Mucosa of rectum (tissue), 2 donors: ENCODE data around the gene RHEB.

ENCODE experiments used
- H3K27ac ChIP-seq, 2 donors: one replicate each; pipeline ENCODE4 v1.7.0; 2013; ENCODE audit warnings: inconsistent platforms in 2 of 2, low read depth in 2 of 2, low read length in 2 of 2
- H3K27me3 ChIP-seq, 2 donors: one replicate each; pipeline ENCODE4 v1.7.0; 2013; ENCODE audit warnings: low read length in 2 of 2; ENCODE audit not compliant: control insufficient read depth in 2 of 2, insufficient read depth in 2 of 2
- H3K36me3 ChIP-seq, 2 donors: one replicate each; pipeline ENCODE4 v1.7.0; 2013; ENCODE audit warnings: low read length in 2 of 2; ENCODE audit not compliant: control insufficient read depth in 2 of 2, insufficient read depth in 2 of 2
- H3K4me1 ChIP-seq, 2 donors: one replicate each; pipeline ENCODE4 v1.7.0; 2013; ENCODE audit warnings: low read length in 2 of 2, mild to moderate bottlenecking in 1 of 2; ENCODE audit not compliant: control insufficient read depth in 2 of 2, insufficient read depth in 2 of 2
- H3K4me3 ChIP-seq, 2 donors: one replicate each; pipeline ENCODE4 v1.7.0; 2013; ENCODE audit warnings: low read length in 2 of 2
- H3K9ac ChIP-seq, 2 donors: one replicate each; pipeline ENCODE4 v1.7.0; 2013; ENCODE audit warnings: low read length in 2 of 2, low read depth in 1 of 2, mild to moderate bottlenecking in 1 of 2
- H3K9me3 ChIP-seq, 2 donors: one replicate each; pipeline ENCODE4 v1.7.0; 2013; ENCODE audit warnings: low read length in 2 of 2; ENCODE audit not compliant: control insufficient read depth in 2 of 2
- donor health status: healthy.
- donor health status: Normal muscosa, but diverticular disease.

RHEB gene

GRCh38 chr7:151420144-151420543 lies 99.6 kb downstream of the RHEB start:
- no peak overlapping the region for H3K4me3 ChIP-seq
- no peaks in the 10 kb centered on the region for H3K4me1 ChIP-seq
- no peak overlapping the region for H3K27ac ChIP-seq
- peaks cover 3 to 4% of the 10 kb centered on the region in 2 donors for H3K9me3 ChIP-seq
- peaks cover 1 to 8% of the 10 kb centered on the region in 2 donors for H3K27me3 ChIP-seq
- H3K36me3 ChIP-seq = no peaks in the 10 kb centered on the region
- H3K9ac ChIP-seq = no peak overlapping the region

- no peaks in the 10 kb centered on the region for H3K36me3 ChIP-seq
- H3K4me3 ChIP-seq = no peak overlapping the region
- H3K27ac ChIP-seq = no peak overlapping the region
- no peaks in the 10 kb centered on the region for H3K4me1 ChIP-seq
- peaks cover 5 to 13% of the 10 kb centered on the region in 2 donors for H3K27me3 ChIP-seq
- H3K9ac ChIP-seq = no peak overlapping the region
- peaks cover 3 to 4% of the 10 kb centered on the region in 2 donors for H3K9me3 ChIP-seq
These were observed 102.8 kb downstream of the RHEB start for GRCh38 chr7:151416941-151417315.

GRCh38 chr7:151416112-151416940 lies 103.4 kb downstream of the RHEB start:
- H3K9ac ChIP-seq = no peak overlapping the region
- H3K27me3 ChIP-seq = peaks cover 8 to 19% of the 10 kb centered on the region in 2 donors
- H3K27ac ChIP-seq = no peak overlapping the region
- no peak overlapping the region for H3K4me3 ChIP-seq
- H3K36me3 ChIP-seq = no peaks in the 10 kb centered on the region
- peaks cover 3 to 4% of the 10 kb centered on the region in 2 donors for H3K9me3 ChIP-seq
- H3K4me1 ChIP-seq = no peaks in the 10 kb centered on the region
